Naive thymus-derived CD4-positive, alpha-beta T cell (primary cell): ENCODE results near the gene SOS1. TPM values are rescaled to one million over a fixed set of nuclear protein-coding genes. Genes with fewer than 3 reads are reported as not detected.

Experiments used
- ATAC-seq: fragments of 150-1000 bp; cut with Tn5 transposase; 2 replicates; pipeline ENCODE4 v1.10.0; 2021; ENCODE audit warnings: mild to moderate bottlenecking, moderate library complexity
- CTCF ChIA-PET: fragments of 350-600 bp; sonication (Branson Sonifier 250); formaldehyde crosslinking; loops from one replicate; lab custom pipeline; 2021; ENCODE audit warnings: antibody characterized with exemption; lab: Charles Lee
- POLR2A ChIA-PET: fragments of 350-600 bp; sonication (Branson Sonifier 250); formaldehyde crosslinking; loops from one replicate; lab custom pipeline; 2021; ENCODE audit warnings: antibody characterized with exemption, inconsistent platforms; lab: Charles Lee
- DNase-seq, 9 donors: peaks; one replicate each; pipeline versions ENCODE4 v3.0.0 to v3.0.0-alpha.2; 2020 to 2022; ENCODE audit warnings: mixed read lengths in 1 of 9
- H3K27ac ChIP-seq: one replicate; pipeline ENCODE4 v1.7.0; 2013; ENCODE audit warnings: mild to moderate bottlenecking, low read depth, low read length, moderate library complexity
- H3K27me3 ChIP-seq, 2 donors: one replicate each; pipeline ENCODE4 v1.7.0; 2013; ENCODE audit warnings: low read length in 2 of 2, mild to moderate bottlenecking in 2 of 2, moderate library complexity in 2 of 2; ENCODE audit not compliant: control insufficient read depth in 2 of 2, insufficient read depth in 2 of 2
- H3K36me3 ChIP-seq, 3 experiments: 1 replicate in 2 of 3; 2 replicates in 1 of 3; pipeline ENCODE4 v1.7.0; 2013; ENCODE audit warnings: low read length in 3 of 3, mild to moderate bottlenecking in 3 of 3, moderate library complexity in 1 of 3; ENCODE audit not compliant: insufficient read depth in 3 of 3, control insufficient read depth in 2 of 3
- H3K4me1 ChIP-seq, 2 donors: one replicate each; pipeline ENCODE4 v1.7.0; 2013; ENCODE audit warnings: low read length in 2 of 2, mild to moderate bottlenecking in 2 of 2, moderate library complexity in 1 of 2; ENCODE audit not compliant: control insufficient read depth in 2 of 2, insufficient read depth in 2 of 2
- H3K4me3 ChIP-seq: 2 replicates; pipeline ENCODE4 v1.7.0; 2013; ENCODE audit warnings: mild to moderate bottlenecking, low read length
- H3K9me3 ChIP-seq, 3 experiments: 1 replicate in 2 of 3; 2 replicates in 1 of 3; pipeline ENCODE4 v1.7.0; 2013; ENCODE audit warnings: low read length in 3 of 3; ENCODE audit not compliant: control insufficient read depth in 2 of 3
- H3K27ac Mint-ChIP-seq, 9 donors: one replicate each; pipeline ENCODE4 v1.8.0; 2020 to 2022; ENCODE audit warnings: mixed read lengths in 9 of 9, mild to moderate bottlenecking in 8 of 9, moderate library complexity in 5 of 9, inconsistent platforms in 2 of 9
- H3K27me3 Mint-ChIP-seq, 5 donors: one replicate each; pipeline ENCODE4 v1.8.0; 2021 to 2022; ENCODE audit warnings: mixed read lengths in 5 of 5, mild to moderate bottlenecking in 1 of 5
- H3K36me3 Mint-ChIP-seq, 5 donors: one replicate each; pipeline ENCODE4 v1.8.0; 2020 to 2022; ENCODE audit warnings: mixed read lengths in 5 of 5, mild to moderate bottlenecking in 3 of 5, inconsistent platforms in 1 of 5
- H3K4me1 Mint-ChIP-seq, 7 donors: one replicate each; pipeline ENCODE4 v1.8.0; 2020 to 2022; ENCODE audit warnings: mixed read lengths in 7 of 7, mild to moderate bottlenecking in 3 of 7, inconsistent platforms in 1 of 7
- H3K4me3 Mint-ChIP-seq, 10 donors: one replicate each; pipeline ENCODE4 v1.8.0; 2020 to 2022; ENCODE audit warnings: mild to moderate bottlenecking in 10 of 10, mixed read lengths in 10 of 10, moderate library complexity in 6 of 10, inconsistent platforms in 2 of 10
- H3K9me3 Mint-ChIP-seq, 11 donors: one replicate each; pipeline ENCODE4 v1.8.0; 2020 to 2022; ENCODE audit warnings: mixed read lengths in 11 of 11, mild to moderate bottlenecking in 4 of 11, inconsistent platforms in 1 of 11, moderate library complexity in 1 of 11
- intact Hi-C, 2 donors: fragments of 100-400 bp; cut with micrococcal nuclease; formaldehyde crosslinking; loops; one replicate each; pipeline ENCODE4 v1.15.1; 2023
- polyA plus RNA-seq, 2 donors: library from polyadenylated mRNA; unstranded; fragments of 300-500 nt; fragmentation: Illumina TruSeq; gene quantifications; one replicate each; pipeline ENCODE4 v1.2.3, GENCODE V29; 2021
- total RNA-seq, 6 experiments: library from RNA in 5 of 6; stranded (reverse) in 5 of 6; gene quantifications; 1 replicate in 5 of 6; 2 replicates in 1 of 6; pipeline ENCODE4 v1.2.3 and lab custom pipeline; 2021 to 2026

SOS1 gene
- total and polyA plus RNA-seq, 7 experiments from 2014 or later = 6.3 to 323 (median 34.8) TPM

GRCh38 chr2:39135690-39136259 is 14.9 kb upstream of the SOS1 start:
- ATAC-seq (no peak), DNase-seq (peak in 1 of 9 donors; percentile 20)
- Histone ChIP-seq H3K27ac (no peak overlapping the region), H3K4me3 (peak overlapping the region; percentile 25), H3K9me3 (no peaks in the 10 kb centered on the region), H3K27me3 (no peaks in the 10 kb centered on the region), H3K36me3 (no peaks in the 10 kb centered on the region), H3K4me1 (peaks cover 16 to 21% of the 10 kb centered on the region in 2 donors)
- ChIA-PET POLR2A (interaction anchor here (0.7 to 3.2 kb wide), 7 partner anchors 10 to 90 kb away, joined by 3 to 34 read pairs (median 3); partner anchors contain the start of gene SOS1), CTCF (interaction anchor here (0.6 to 2.0 kb wide), 3 partner anchors 67 to 96 kb away, joined by 3 to 5 read pairs (median 4); no protein-coding TSS in a partner anchor)
- Mint-ChIP-seq H3K9me3 (no peaks in the 10 kb centered on the region), H3K27me3 (no peaks in the 10 kb centered on the region), H3K4me3 (peak overlapping the region; percentile 43 to 82 (median 66)), H3K27ac (peak overlapping the region; percentile 24 to 85 (median 78)), H3K4me1 (peaks cover 16 to 78% (median 39%) of the 10 kb centered on the region in 7 donors), H3K36me3 (peaks cover 0 to 31% (median 0%) of the 10 kb centered on the region in 5 donors)
- intact Hi-C loops = loop anchor here in 1 of 2 donors (2.0 kb wide), 1 partner anchor 15 kb away; the partner anchor contains the start of gene SOS1

- H3K27me3 Mint-ChIP-seq = no peaks in the 10 kb centered on the region
- Histone ChIP-seq H3K27ac (no peak overlapping the region), H3K4me1 (peaks cover 34 to 39% of the 10 kb centered on the region in 2 donors), H3K9me3 (no peaks in the 10 kb centered on the region), H3K4me3 (no peak overlapping the region), H3K27me3 (no peaks in the 10 kb centered on the region), H3K36me3 (no peaks in the 10 kb centered on the region)
- H3K4me3 Mint-ChIP-seq = peak overlapping the region in 1 of 10 donors; percentile 29
- peaks cover 0 to 3% (median 0%) of the 10 kb centered on the region in 11 donors for H3K9me3 Mint-ChIP-seq
- intact Hi-C loops = no loop called here
- peaks cover 22 to 79% (median 54%) of the 10 kb centered on the region in 7 donors for H3K4me1 Mint-ChIP-seq
- H3K27ac Mint-ChIP-seq = peak overlapping the region in 4 of 9 donors; percentile 5 to 76 (median 38)
- no peak for ATAC-seq
- POLR2A ChIA-PET = interaction anchor here (0.7 to 6.2 kb wide), 3 partner anchors 9 to 43 kb away, joined by 3 to 58 read pairs (median 14); partner anchors contain the start of gene SOS1
- H3K36me3 Mint-ChIP-seq = peaks cover 0 to 24% (median 0%) of the 10 kb centered on the region in 5 donors
- CTCF ChIA-PET = interaction anchor here (1.0 kb wide), 1 partner anchor 31 kb away, joined by 3 read pairs; no protein-coding TSS in a partner anchor
- DNase-seq = no peak
These were observed 12.5 kb upstream of the SOS1 start for GRCh38 chr2:39133215-39133851.

- Histone ChIP-seq H3K4me1 (peaks cover 33% of the 10 kb centered on the region in 2 donors), H3K9me3 (no peaks in the 10 kb centered on the region), H3K4me3 (no peak overlapping the region), H3K27ac (peak overlapping the region; percentile 61), H3K27me3 (no peaks in the 10 kb centered on the region), H3K36me3 (no peaks in the 10 kb centered on the region)
- no peaks in the 10 kb centered on the region for H3K27me3 Mint-ChIP-seq
- H3K4me1 Mint-ChIP-seq = peaks cover 12 to 77% (median 57%) of the 10 kb centered on the region in 7 donors
- ChIA-PET CTCF (interaction anchor here (0.8 to 4.7 kb wide), 4 partner anchors 10 to 100 kb away, joined by 3 to 40 read pairs (median 6); no protein-coding TSS in a partner anchor), POLR2A (interaction anchor here (0.8 to 6.2 kb wide), 6 partner anchors 8 to 100 kb away, joined by 3 to 58 read pairs (median 14); partner anchors contain the start of gene SOS1)
- H3K27ac Mint-ChIP-seq = peak overlapping the region; percentile 73 to 98 (median 93)
- H3K36me3 Mint-ChIP-seq = peaks cover 0 to 21% (median 0%) of the 10 kb centered on the region in 5 donors
- peak overlapping the region in 9 of 10 donors; percentile 29 to 81 (median 56) for H3K4me3 Mint-ChIP-seq
- peak; percentile 48 for ATAC-seq
- peaks cover 0 to 3% (median 0%) of the 10 kb centered on the region in 11 donors for H3K9me3 Mint-ChIP-seq
- peak in 8 of 9 donors; percentile 59 to 84 (median 76) for DNase-seq
- intact Hi-C loops = loop anchor here (1.0 to 10.0 kb wide), 8 partner anchors 8 to 1804 kb away; partner anchors contain the start of genes DHX57 (in 1 of the 2), MORN2 (in 1 of the 2), PRKD3 (in 1 of the 2) and SRSF7 (in 1 of the 2)
These were observed 8.1 kb upstream of the SOS1 start for GRCh38 chr2:39128919-39129391.

- Mint-ChIP-seq H3K36me3 (peaks cover 0 to 18% (median 0%) of the 10 kb centered on the region in 5 donors), H3K4me3 (peak overlapping the region in 9 of 10 donors; percentile 20 to 75 (median 54)), H3K4me1 (peaks cover 7 to 78% (median 61%) of the 10 kb centered on the region in 7 donors), H3K27ac (peak overlapping the region; percentile 62 to 98 (median 92)), H3K9me3 (peaks cover 0 to 3% (median 0%) of the 10 kb centered on the region in 11 donors), H3K27me3 (no peaks in the 10 kb centered on the region)
- ATAC-seq (no peak), DNase-seq (peak in 1 of 9 donors; percentile 38)
- Histone ChIP-seq H3K27me3 (no peaks in the 10 kb centered on the region), H3K36me3 (no peaks in the 10 kb centered on the region), H3K27ac (peak overlapping the region; percentile 61), H3K4me1 (peaks cover 39 to 41% of the 10 kb centered on the region in 2 donors), H3K4me3 (no peak overlapping the region), H3K9me3 (no peaks in the 10 kb centered on the region)
- intact Hi-C loops = loop anchor here (2.0 to 10.0 kb wide), 5 partner anchors 101 to 1803 kb away; partner anchors contain the start of genes DHX57 (in 1 of the 2), MORN2 (in 1 of the 2), PRKD3 (in 1 of the 2) and SRSF7 (in 1 of the 2)
- ChIA-PET CTCF (interaction anchor here (0.7 to 4.7 kb wide), 2 partner anchors 89 to 101 kb away, joined by 3 to 40 read pairs; no protein-coding TSS in a partner anchor), POLR2A (interaction anchor here (0.8 to 6.2 kb wide), 6 partner anchors 8 to 461 kb away, joined by 3 to 58 read pairs (median 6); partner anchors contain the start of gene SOS1)
These were observed 7.1 kb upstream of the SOS1 start for GRCh38 chr2:39127973-39128372.

- H3K27ac Mint-ChIP-seq = peak overlapping the region; percentile 92 to 99 (median 95)
- H3K9me3 ChIP-seq = no peaks in the 10 kb centered on the region
- H3K27me3 Mint-ChIP-seq = no peaks in the 10 kb centered on the region
- intact Hi-C loops = loop anchor here (1.0 to 10.0 kb wide), 12 partner anchors 93 to 1800 kb away; partner anchors contain the start of genes ATL2 (in 2 of the 2), DHX57 (in 2 of the 2), GALM (in 2 of the 2) and HNRNPLL (in 2 of the 2)
- H3K4me3 Mint-ChIP-seq = peak overlapping the region; percentile 88 to 99 (median 92)
- peaks cover 7 to 67% (median 65%) of the 10 kb centered on the region in 7 donors for H3K4me1 Mint-ChIP-seq
- peak overlapping the region; percentile 92 for H3K27ac ChIP-seq
- peak overlapping the region; percentile 98 for H3K4me3 ChIP-seq
- H3K36me3 ChIP-seq = no peaks in the 10 kb centered on the region
- no peaks in the 10 kb centered on the region for H3K27me3 ChIP-seq
- H3K4me1 ChIP-seq = peaks cover 43 to 44% of the 10 kb centered on the region in 2 donors
- ChIA-PET CTCF (interaction anchor here (0.6 to 1.6 kb wide), 7 partner anchors 10 to 177 kb away, joined by 3 to 5 read pairs (median 4); no protein-coding TSS in a partner anchor), POLR2A (interaction anchor here (0.6 to 3.4 kb wide), 20 partner anchors 9 to 376 kb away, joined by 3 to 34 read pairs (median 4); partner anchors contain the start of gene SRSF7)
- DNase-seq (peak in 1 of 9 donors; percentile 28), ATAC-seq (peak; percentile 4)
- peaks cover 0 to 14% (median 0%) of the 10 kb centered on the region in 5 donors for H3K36me3 Mint-ChIP-seq
- H3K9me3 Mint-ChIP-seq = no peaks in the 10 kb centered on the region
These were observed 3.9 kb upstream of the SOS1 start for GRCh38 chr2:39124746-39125057.
